ENCODE measurements around the gene KNCN.

KNCN gene

GRCh38 chr1:46543761-46544560 lies 7.5 kb downstream of the KNCN start:
- no peak overlapping the region for H2BK5ac ChIP-seq (ENCODE audit: low read depth, low read length, poor library complexity, severe bottlenecking)
- H2BK15ac ChIP-seq (ENCODE audit: low read depth, poor library complexity, severe bottlenecking), result no peak overlapping the region
- 3% methylated on average over 45 of the region's 58 CpGs for WGBS
- H3K9me3 ChIP-seq (ENCODE audit: control insufficient read depth, low read length), result no peaks in the 10 kb centered on the region
- no peak overlapping the region for H2BK12ac ChIP-seq (ENCODE audit: low read length in 2 of 2)
- no peaks in the 10 kb centered on the region for H3K36me3 ChIP-seq (ENCODE audit: control insufficient read depth in 1 of 2, insufficient read depth in 2 of 2, low read depth in 1 of 2, low read length in 2 of 2)
- H3K23ac ChIP-seq (ENCODE audit: low read length in 2 of 2), result no peak overlapping the region
- no peak overlapping the region for H4K91ac ChIP-seq (ENCODE audit: low read length)
- H3K79me1 ChIP-seq (replicated peaks; ENCODE audit: low read length, poor library complexity, severe bottlenecking), result no peaks in the 10 kb centered on the region
- peaks cover 4% of the 10 kb centered on the region for H3K4me1 ChIP-seq (ENCODE audit: control insufficient read depth, insufficient read depth, low read depth, low read length)
- H3K4me3 ChIP-seq (ENCODE audit: insufficient read depth in 1 of 2, low read depth in 1 of 2, low read length in 2 of 2), result no peak overlapping the region
- H3K18ac ChIP-seq (ENCODE audit: low read depth in 1 of 2, low read length in 2 of 2), result no peak overlapping the region
- H4K8ac ChIP-seq (ENCODE audit: low read length), result no peak overlapping the region
- no peak for DNase-seq
- H3K27me3 ChIP-seq (ENCODE audit: control insufficient read depth in 1 of 2, insufficient read depth in 1 of 2, low read length in 2 of 2), result peaks cover 59 to 86% of the 10 kb centered on the region in 2 experiments
- H3K4me2 ChIP-seq (ENCODE audit: low read length, poor library complexity, severe bottlenecking), result no peak overlapping the region
- H2AK5ac ChIP-seq (ENCODE audit: low read length, severe bottlenecking), result no peak overlapping the region
- no peak overlapping the region for H3K14ac ChIP-seq (ENCODE audit: low read length in 2 of 2)
- no peak overlapping the region for H3K4ac ChIP-seq (ENCODE audit: low read depth in 1 of 2, low read length in 2 of 2)
- no peak overlapping the region for H3K9ac ChIP-seq (ENCODE audit: low read length)
- H2BK120ac ChIP-seq (ENCODE audit: low read depth, low read length), result no peak overlapping the region
- no peak overlapping the region for H3K27ac ChIP-seq (ENCODE audit: low read length, poor library complexity, severe bottlenecking)
- no peak overlapping the region for H2AFZ ChIP-seq (ENCODE audit: low read depth, low read length)

- Histone ChIP-seq H3K4ac (ENCODE audit: low read depth in 1 of 2, low read length in 2 of 2) (no peak overlapping the region), H2AFZ (ENCODE audit: low read depth, low read length) (no peak overlapping the region), H2AK5ac (ENCODE audit: low read length, severe bottlenecking) (no peak overlapping the region), H2BK12ac (ENCODE audit: low read length in 2 of 2) (no peak overlapping the region), H3K14ac (ENCODE audit: low read length in 2 of 2) (no peak overlapping the region), H4K91ac (ENCODE audit: low read length) (no peak overlapping the region), H3K18ac (ENCODE audit: low read depth in 1 of 2, low read length in 2 of 2) (no peak overlapping the region), H4K8ac (ENCODE audit: low read length) (no peak overlapping the region), H3K9me3 (ENCODE audit: control insufficient read depth, low read length) (no peaks in the 10 kb centered on the region), H3K27me3 (ENCODE audit: control insufficient read depth in 1 of 2, insufficient read depth in 1 of 2, low read length in 2 of 2) (peaks cover 62 to 92% of the 10 kb centered on the region in 2 experiments), H2BK5ac (ENCODE audit: low read depth, low read length, poor library complexity, severe bottlenecking) (no peak overlapping the region), H3K27ac (ENCODE audit: low read length, poor library complexity, severe bottlenecking) (no peak overlapping the region), H3K4me1 (ENCODE audit: control insufficient read depth, insufficient read depth, low read depth, low read length) (peaks cover 4% of the 10 kb centered on the region), H3K4me2 (ENCODE audit: low read length, poor library complexity, severe bottlenecking) (no peak overlapping the region), H3K9ac (ENCODE audit: low read length) (no peak overlapping the region), H3K79me1 (replicated peaks; ENCODE audit: low read length, poor library complexity, severe bottlenecking) (no peaks in the 10 kb centered on the region), H2BK15ac (ENCODE audit: low read depth, poor library complexity, severe bottlenecking) (no peak overlapping the region), H3K23ac (ENCODE audit: low read length in 2 of 2) (no peak overlapping the region), H2BK120ac (ENCODE audit: low read depth, low read length) (no peak overlapping the region), H3K36me3 (ENCODE audit: control insufficient read depth in 1 of 2, insufficient read depth in 2 of 2, low read depth in 1 of 2, low read length in 2 of 2) (no peaks in the 10 kb centered on the region), H3K4me3 (ENCODE audit: insufficient read depth in 1 of 2, low read depth in 1 of 2, low read length in 2 of 2) (no peak overlapping the region)
- WGBS, result 5% methylated on average over 5 of the region's 7 CpGs
- no peak for DNase-seq
Observed at GRCh38 chr1:46543382-46543760, 8.1 kb downstream of the KNCN start.

- Histone ChIP-seq H3K79me1 (replicated peaks; ENCODE audit: low read length, poor library complexity, severe bottlenecking) (no peaks in the 10 kb centered on the region), H3K4me3 (ENCODE audit: insufficient read depth in 1 of 2, low read depth in 1 of 2, low read length in 2 of 2) (no peak overlapping the region), H2BK120ac (ENCODE audit: low read depth, low read length) (no peak overlapping the region), H3K9ac (ENCODE audit: low read length) (no peak overlapping the region), H3K27ac (ENCODE audit: low read length, poor library complexity, severe bottlenecking) (no peak overlapping the region), H3K9me3 (ENCODE audit: control insufficient read depth, low read length) (no peaks in the 10 kb centered on the region), H3K36me3 (ENCODE audit: control insufficient read depth in 1 of 2, insufficient read depth in 2 of 2, low read depth in 1 of 2, low read length in 2 of 2) (no peaks in the 10 kb centered on the region), H2AK5ac (ENCODE audit: low read length, severe bottlenecking) (no peak overlapping the region), H3K4ac (ENCODE audit: low read depth in 1 of 2, low read length in 2 of 2) (no peak overlapping the region), H3K14ac (ENCODE audit: low read length in 2 of 2) (no peak overlapping the region), H4K8ac (ENCODE audit: low read length) (no peak overlapping the region), H2AFZ (ENCODE audit: low read depth, low read length) (no peak overlapping the region), H2BK5ac (ENCODE audit: low read depth, low read length, poor library complexity, severe bottlenecking) (no peak overlapping the region), H3K23ac (ENCODE audit: low read length in 2 of 2) (no peak overlapping the region), H3K18ac (ENCODE audit: low read depth in 1 of 2, low read length in 2 of 2) (no peak overlapping the region), H3K27me3 (ENCODE audit: control insufficient read depth in 1 of 2, insufficient read depth in 1 of 2, low read length in 2 of 2) (peaks cover 64 to 94% of the 10 kb centered on the region in 2 experiments), H3K4me2 (ENCODE audit: low read length, poor library complexity, severe bottlenecking) (no peak overlapping the region), H2BK15ac (ENCODE audit: low read depth, poor library complexity, severe bottlenecking) (no peak overlapping the region), H4K91ac (ENCODE audit: low read length) (no peak overlapping the region), H2BK12ac (ENCODE audit: low read length in 2 of 2) (no peak overlapping the region), H3K4me1 (ENCODE audit: control insufficient read depth, insufficient read depth, low read depth, low read length) (peaks cover 4% of the 10 kb centered on the region)
- DNase-seq, result peak; percentile 21
- WGBS, result 79% methylated on average over 9 of the region's 9 CpGs
Observed at GRCh38 chr1:46539972-46540371, 11.5 kb downstream of the KNCN start.

GRCh38 chr1:46538147-46538546 lies 13.3 kb downstream of the KNCN start:
- Histone ChIP-seq H2BK5ac (ENCODE audit: low read depth, low read length, poor library complexity, severe bottlenecking) (no peak overlapping the region), H4K8ac (ENCODE audit: low read length) (no peak overlapping the region), H3K79me1 (replicated peaks; ENCODE audit: low read length, poor library complexity, severe bottlenecking) (no peaks in the 10 kb centered on the region), H3K4me1 (ENCODE audit: control insufficient read depth, insufficient read depth, low read depth, low read length) (peaks cover 5% of the 10 kb centered on the region), H3K27me3 (ENCODE audit: control insufficient read depth in 1 of 2, insufficient read depth in 1 of 2, low read length in 2 of 2) (peaks cover 64 to 92% of the 10 kb centered on the region in 2 experiments), H3K4me3 (ENCODE audit: insufficient read depth in 1 of 2, low read depth in 1 of 2, low read length in 2 of 2) (no peak overlapping the region), H3K18ac (ENCODE audit: low read depth in 1 of 2, low read length in 2 of 2) (no peak overlapping the region), H2AFZ (ENCODE audit: low read depth, low read length) (no peak overlapping the region), H3K9ac (ENCODE audit: low read length) (no peak overlapping the region), H2BK120ac (ENCODE audit: low read depth, low read length) (no peak overlapping the region), H3K4me2 (ENCODE audit: low read length, poor library complexity, severe bottlenecking) (no peak overlapping the region), H3K4ac (ENCODE audit: low read depth in 1 of 2, low read length in 2 of 2) (no peak overlapping the region), H2BK12ac (ENCODE audit: low read length in 2 of 2) (no peak overlapping the region), H3K23ac (ENCODE audit: low read length in 2 of 2) (no peak overlapping the region), H4K91ac (ENCODE audit: low read length) (no peak overlapping the region), H2BK15ac (ENCODE audit: low read depth, poor library complexity, severe bottlenecking) (no peak overlapping the region), H3K36me3 (ENCODE audit: control insufficient read depth in 1 of 2, insufficient read depth in 2 of 2, low read depth in 1 of 2, low read length in 2 of 2) (no peaks in the 10 kb centered on the region), H3K27ac (ENCODE audit: low read length, poor library complexity, severe bottlenecking) (no peak overlapping the region), H3K9me3 (ENCODE audit: control insufficient read depth, low read length) (no peaks in the 10 kb centered on the region), H3K14ac (ENCODE audit: low read length in 2 of 2) (no peak overlapping the region), H2AK5ac (ENCODE audit: low read length, severe bottlenecking) (no peak overlapping the region)
- WGBS, result 78% methylated on average over 2 of the region's 2 CpGs
- no peak for DNase-seq
